Suppressor macrophage treated with lipopolysaccharide for 4 hours (primary cell): ENCODE data around the gene CHRNG.

Experiments used
- DNase-seq: peaks from one replicate; pipeline ENCODE4 v3.0.0-alpha.2; 2020

Gene CHRNG

DNA sequence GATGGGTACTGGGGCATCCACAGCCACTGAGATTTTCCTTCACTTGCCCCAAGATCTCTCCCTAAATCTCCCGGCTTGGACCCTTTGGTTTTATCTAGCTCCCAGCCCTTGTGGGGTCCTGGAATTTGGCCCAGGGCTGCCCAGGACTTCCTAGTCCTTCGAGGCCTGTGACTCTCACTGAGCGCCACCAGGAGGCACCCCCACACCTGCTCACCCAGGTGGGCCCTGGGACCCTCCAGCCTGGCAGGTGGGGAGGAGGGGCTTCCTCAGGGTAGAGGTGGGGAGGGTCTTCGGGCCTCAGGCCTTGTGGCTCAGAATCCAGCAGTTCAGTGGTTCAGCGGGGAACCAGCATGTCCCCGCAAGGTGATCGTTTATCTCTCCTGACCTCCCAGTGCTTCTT is 31.2 kb upstream of the CHRNG start:
- no peak for DNase-seq

DNA sequence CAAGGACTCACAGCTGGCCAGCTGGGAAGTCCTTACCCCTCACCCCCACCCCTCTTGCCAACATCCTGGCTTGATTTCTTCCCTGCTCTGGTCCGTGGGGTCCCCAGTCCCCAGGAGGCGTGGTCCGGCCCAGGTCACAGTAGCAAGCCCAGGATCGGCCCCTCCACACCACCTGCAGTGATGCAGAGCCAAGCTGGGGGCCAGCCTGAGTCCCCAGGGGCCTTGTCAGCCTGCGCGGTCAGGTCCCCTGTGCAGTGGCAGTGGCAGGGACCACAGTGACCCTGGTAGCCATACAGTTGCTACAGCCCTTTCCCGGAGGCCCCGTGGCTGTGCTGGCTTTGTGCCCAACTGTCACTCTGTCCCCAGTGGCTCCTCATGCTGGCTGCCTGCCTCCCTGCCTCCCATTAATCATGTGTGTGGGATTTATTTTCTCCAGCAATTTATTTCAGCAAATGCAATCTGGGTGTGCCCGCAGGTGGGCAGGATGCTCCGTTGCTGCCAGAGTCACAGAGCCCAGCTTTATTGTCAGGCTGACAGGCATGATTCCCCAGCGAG is 28.1 kb upstream of the CHRNG start:
- no peak for DNase-seq

DNA sequence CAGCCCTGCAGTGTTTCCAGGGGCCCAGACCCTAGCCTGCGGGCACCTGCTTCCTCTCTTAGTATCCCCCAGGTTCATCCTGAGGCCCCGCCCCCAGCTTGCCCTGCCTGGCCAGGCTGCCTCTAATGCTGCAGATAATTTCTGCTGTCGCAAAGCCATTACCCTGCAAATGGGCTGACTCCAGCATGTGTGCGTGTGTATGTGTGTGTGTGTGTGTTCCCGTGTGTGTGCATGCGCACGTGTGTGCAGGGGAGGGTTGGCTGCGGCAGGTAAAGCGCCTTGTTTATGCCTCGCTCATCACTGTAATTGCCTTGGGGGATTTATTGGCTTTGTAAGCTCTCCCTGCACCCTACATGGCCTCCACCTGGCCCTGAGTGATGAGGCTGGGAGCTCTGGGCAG is 26.9 kb upstream of the CHRNG start:
- DNase-seq = no peak

DNA sequence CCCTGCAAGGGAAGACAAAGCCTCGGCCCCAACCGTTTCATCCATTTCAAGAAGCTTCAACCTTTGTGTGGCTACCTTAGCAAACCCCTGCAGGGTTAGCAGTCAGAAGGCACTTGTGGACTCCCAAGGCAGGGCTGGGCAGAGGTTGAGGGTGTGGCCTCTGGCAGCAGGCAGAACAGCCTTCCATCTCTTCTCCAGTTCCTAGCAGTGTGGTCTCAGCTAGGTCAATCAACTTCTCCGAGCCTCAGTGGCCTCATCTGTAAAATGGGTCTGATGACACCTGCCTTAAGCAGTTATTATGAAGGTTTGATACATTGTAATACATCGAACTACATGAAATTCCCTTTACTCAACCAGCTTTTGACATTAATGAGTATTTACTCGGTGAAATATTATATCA is 26.1 kb upstream of the CHRNG start:
- no peak for DNase-seq

DNA sequence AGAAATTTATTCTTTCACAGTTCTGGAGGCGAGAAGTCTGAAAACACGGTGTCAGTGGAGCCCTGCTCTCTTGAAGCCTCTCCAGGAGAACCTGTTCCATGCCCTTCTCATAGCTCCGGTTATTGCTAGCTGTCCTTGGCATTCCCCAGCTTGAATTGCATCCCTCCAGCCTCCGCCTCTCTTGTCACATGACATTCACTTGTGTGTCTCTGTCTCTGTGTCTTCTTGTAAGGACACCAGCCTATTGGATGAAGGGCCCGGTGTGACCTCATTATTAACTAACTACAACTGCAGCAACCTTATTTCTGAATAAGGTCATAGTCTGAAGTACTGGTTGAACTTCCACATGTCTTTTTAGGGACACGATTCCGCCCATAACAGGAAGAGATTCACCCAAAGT is 23.9 kb upstream of the CHRNG start:
- DNase-seq = no peak

DNA sequence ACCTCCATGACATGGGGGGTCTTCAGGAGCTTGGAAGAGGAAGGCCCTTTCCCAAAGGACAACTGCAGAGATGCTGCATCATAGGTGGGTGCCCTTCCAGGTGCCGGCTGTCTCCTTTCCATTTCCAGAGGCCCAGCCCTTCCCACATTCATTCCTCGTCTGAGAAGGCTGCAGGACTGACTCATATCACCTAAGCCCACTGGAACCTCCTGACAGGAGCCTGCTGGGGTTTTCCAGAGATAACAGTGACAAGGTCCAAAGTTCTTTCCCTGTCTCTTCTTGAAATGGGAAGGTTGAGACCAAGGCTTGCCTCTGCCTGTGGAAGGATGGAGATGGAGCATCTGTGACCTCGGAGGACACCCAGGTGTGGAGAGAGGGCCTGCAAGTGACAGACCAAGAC is 22.9 kb upstream of the CHRNG start:
- DNase-seq = no peak

DNA sequence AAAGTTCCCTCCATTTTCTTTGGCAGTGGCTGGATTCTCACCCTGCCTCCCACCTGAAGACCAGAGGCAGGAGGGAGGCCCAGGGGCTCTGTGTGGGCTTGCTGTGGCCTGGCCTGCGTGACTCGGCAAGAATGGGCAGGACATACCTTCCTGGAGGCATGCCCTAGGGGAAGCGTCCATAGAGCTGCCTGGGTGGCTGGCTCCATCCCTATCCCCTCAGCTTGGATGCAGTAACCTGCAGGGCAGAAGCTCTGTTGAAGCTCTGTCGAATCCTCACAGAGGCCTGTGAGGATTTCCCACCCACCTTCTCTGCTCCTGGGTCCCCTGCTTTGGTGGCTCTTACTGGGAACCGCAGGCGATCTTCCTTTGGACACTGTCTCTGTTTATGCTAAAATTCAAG is 20.6 kb upstream of the CHRNG start:
- no peak for DNase-seq

DNA sequence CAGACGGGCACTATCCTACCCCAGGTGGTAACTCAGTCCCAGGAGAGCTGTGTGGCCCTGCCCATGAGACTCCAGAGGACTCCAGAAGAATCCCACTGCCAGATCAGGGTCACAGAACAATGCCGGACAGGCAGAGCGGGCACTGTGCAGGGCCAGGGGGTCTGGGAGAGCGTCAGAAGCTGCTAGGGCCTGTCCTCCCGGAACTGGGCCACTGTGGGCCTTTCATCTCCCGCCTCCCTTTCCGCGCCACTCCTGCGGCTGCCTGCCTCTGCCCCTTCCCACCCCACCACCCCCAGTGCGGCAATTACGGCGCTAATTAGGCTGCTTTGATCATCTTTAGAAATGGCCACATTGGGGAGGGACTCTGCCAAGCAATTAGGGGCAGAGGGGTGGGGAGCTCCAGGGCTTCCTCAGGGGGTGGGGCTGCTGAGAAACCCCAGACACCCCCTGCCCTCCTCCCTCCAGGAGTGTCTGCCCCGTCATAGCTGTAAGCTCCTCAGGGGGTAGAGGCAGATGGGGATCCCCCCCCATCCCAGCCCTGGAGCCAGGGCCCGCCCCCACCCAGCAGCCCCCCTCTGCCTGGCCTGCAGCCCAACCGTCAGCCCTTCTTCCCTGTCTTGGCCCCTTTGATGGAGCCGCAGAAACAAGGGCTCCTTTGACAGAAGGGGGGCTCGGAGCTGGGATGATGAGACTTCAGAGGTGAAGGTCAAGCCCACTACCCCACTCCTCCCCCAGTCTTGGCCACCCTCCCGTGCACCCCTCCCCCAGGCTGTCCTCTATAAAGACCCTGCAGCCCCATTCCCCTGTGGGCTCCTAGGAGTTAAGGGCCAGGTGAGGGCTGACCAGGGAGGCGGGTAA is 19.7 kb upstream of the CHRNG start, which contains the start of gene PRSS56:
TSS of gene PRSS56 (plus strand) at position 808 of the 858 bp plus-strand sequence. CDS start 211 bp downstream, outside the sequence.
- DNase-seq = no peak

DNA sequence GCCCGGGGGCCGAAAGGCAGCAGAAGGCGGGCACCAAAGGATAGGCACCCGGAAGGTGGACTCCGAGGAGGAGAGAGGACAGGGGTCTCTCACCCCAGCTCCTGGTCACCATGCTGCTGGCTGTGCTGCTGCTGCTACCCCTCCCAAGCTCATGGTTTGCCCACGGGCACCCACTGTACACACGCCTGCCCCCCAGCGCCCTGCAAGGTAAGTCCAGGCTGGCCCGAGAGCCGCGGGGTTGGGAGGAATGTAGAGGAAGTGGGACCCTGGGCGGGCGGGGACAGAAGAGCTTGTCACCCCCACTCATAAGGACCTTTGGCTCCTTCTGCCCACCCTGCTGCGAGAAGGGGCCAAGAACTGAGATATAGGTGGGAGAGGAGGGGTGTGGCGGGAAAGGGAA is 19.0 kb upstream of the CHRNG start:
- no peak for DNase-seq

DNA sequence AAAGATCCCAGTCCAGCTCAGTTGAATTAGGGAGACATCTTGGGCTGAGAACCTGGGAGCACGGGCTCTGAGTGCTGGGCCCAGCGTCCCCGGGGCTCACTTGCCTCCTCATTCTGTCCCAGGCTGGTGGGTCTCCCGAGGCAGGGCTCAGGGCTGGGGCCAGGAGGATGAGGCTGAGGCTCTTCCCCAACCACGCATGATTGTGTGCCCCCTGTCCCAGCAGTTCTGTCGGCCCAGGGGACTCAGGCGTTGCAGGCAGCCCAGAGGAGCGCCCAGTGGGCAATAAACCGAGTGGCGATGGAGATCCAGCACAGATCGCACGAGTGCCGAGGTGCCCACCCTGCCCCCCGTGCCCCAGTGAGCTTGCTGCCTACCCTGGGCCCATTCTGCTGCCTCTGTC is 18.4 kb upstream of the CHRNG start:
- DNase-seq = no peak

DNA sequence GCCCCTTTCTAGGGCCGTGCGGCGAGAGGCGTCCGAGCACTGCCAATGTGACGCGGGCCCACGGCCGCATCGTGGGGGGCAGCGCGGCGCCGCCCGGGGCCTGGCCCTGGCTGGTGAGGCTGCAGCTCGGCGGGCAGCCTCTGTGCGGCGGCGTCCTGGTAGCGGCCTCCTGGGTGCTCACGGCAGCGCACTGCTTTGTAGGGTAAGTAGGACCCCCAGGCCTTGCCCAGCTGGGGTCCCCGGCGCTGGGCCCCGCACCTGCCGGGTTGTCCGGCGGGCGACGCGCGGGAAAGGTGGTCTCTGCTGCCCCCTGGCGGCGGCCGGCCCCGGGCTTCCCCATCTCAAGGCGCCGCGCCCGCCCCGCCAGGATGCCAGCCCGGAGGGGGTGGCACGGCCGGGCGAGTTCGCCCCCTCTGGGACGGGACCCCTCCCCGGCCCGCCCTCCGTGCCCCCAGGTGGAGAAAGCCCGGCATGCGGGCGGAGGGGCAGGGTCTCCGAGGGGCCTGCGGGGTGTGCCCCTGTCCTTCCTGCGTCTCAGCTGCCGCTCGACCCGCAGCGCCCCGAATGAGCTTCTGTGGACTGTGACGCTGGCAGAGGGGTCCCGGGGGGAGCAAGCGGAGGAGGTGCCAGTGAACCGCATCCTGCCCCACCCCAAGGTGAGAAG is 17.4 kb upstream of the CHRNG start:
- peak; percentile 67 for DNase-seq

DNA sequence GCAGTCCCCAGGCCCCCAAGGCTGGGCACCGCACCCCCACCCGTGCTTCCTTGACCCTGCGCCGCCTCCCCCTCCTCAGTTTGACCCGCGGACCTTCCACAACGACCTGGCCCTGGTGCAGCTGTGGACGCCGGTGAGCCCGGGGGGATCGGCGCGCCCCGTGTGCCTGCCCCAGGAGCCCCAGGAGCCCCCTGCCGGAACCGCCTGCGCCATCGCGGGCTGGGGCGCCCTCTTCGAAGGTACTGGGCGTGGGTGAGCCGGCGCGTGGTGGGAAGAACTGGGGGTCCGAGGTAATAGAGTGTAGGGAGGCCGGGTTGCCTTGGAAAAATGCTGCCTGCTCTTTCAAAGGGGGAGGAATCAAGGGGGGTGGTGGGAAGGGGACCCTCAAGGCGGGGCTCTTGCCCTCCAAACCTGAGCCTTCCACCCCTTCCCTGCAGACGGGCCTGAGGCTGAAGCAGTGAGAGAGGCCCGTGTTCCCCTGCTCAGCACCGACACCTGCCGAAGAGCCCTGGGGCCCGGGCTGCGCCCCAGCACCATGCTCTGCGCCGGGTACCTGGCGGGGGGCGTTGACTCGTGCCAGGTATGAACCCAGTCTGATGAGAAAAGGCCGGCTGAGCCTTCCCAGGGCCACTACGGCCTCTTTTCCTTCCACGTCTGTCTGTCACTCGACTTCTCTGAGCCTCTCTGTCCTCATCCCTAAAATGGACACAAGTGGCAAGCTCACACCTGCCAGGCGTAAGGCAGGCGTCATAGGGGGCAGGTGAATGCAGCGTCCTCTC is 16.7 kb upstream of the CHRNG start:
- DNase-seq = no peak

DNA sequence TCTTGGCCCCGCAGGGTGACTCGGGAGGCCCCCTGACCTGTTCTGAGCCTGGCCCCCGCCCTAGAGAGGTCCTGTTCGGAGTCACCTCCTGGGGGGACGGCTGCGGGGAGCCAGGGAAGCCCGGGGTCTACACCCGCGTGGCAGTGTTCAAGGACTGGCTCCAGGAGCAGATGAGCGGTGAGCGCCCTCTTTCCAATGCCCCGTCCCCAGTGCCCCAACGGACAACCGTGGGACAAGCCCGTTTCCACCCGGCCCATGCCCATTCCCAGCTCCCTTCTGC is 16.1 kb upstream of the CHRNG start:
- no peak for DNase-seq

DNA sequence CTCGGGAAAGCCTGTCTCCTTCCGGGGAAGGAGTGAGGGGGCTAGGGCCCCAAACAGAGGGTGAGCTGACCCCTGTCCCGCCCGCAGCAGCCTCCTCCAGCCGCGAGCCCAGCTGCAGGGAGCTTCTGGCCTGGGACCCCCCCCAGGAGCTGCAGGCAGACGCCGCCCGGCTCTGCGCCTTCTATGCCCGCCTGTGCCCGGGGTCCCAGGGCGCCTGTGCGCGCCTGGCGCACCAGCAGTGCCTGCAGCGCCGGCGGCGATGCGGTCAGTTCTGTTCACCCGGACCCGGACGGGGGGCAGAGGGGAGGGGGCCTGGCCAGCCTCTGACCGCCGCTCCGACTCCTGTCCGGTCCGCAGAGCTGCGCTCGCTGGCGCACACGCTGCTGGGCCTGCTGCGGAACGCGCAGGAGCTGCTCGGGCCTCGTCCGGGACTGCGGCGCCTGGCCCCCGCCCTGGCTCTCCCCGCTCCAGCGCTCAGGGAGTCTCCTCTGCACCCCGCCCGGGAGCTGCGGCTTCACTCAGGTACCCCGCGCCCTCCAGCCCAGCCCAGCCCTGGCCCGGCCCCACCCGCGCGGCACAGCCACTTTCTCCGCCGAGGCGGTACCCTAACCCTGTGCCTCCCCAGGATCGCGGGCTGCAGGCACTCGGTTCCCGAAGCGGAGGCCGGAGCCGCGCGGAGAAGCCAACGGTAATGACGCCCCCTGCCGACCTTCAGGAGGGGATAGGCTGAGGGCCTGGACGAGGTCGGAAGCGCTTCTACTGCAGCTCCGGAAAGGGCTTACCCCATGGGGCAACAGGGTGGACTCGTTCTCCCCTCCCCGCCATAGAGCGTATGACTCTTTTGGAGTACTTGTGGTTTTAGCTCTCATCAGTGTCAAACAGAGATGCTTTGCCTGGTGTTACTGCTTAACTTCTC is 15.6 kb upstream of the CHRNG start:
- DNase-seq = peak; percentile 36

DNA sequence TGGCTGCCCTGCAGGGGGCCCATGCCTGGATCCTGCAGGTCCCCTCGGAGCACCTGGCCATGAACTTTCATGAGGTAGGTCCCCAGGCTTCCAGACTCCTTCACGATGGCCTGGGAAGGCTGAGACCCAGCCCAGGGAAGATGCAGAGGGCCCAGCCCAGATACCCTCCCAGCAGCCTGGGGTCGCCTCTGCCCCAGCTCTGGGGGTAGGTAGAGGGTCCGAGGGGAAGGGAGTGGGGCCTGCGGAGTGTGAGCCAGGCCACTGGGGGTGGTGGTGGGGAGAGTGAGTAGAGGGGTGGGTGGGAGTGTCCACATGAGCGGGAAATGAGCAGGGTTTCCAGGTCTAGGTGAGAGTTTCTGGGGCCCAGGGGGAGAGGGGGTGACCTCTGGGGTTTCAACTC is 14.7 kb upstream of the CHRNG start:
- no peak for DNase-seq

DNA sequence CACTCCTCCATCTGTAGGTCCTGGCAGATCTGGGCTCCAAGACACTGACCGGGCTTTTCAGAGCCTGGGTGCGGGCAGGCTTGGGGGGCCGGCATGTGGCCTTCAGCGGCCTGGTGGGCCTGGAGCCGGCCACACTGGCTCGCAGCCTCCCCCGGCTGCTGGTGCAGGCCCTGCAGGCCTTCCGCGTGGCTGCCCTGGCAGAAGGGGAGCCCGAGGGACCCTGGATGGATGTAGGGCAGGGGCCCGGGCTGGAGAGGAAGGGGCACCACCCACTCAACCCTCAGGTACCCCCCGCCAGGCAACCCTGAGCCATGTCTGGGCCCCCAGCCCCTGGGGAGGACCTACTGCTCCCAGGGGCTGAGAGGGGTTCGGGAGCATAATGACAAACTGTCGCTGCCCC is 14.3 kb upstream of the CHRNG start:
- DNase-seq = no peak

DNA sequence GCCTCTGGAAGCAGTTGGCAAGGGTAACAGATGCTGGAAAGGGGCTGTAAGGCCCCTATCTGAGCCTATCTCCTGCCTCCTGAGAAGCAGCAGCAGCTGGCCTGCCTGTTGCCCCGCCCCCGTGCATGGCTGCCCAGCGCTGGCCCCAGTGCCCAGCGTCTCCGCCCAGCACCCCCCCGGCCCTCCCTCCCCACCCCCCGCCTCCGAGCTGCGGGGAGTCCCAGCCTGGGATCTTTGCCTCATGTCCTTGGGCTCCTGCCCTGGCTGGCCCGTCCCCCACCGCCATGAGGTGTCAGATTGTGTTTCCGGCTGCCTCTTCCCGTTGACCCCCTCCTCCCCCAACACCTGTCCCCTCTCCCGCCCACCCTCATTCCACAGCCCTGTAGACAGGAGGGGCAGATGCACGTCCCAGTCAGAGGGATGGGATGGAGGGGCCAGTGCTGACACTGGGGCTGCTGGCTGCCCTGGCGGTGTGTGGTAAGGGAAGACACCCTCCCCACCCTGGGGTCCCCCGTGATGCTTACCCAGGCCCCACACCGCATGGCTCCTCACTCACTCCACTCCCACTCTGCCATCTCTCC is 13.6 kb upstream of the CHRNG start, which contains the start of gene CHRND:
TSS of gene CHRND (plus strand) at position 370 of the 581 bp plus-strand sequence. CDS start at position 426, 56 bp downstream.
- no peak for DNase-seq

DNA sequence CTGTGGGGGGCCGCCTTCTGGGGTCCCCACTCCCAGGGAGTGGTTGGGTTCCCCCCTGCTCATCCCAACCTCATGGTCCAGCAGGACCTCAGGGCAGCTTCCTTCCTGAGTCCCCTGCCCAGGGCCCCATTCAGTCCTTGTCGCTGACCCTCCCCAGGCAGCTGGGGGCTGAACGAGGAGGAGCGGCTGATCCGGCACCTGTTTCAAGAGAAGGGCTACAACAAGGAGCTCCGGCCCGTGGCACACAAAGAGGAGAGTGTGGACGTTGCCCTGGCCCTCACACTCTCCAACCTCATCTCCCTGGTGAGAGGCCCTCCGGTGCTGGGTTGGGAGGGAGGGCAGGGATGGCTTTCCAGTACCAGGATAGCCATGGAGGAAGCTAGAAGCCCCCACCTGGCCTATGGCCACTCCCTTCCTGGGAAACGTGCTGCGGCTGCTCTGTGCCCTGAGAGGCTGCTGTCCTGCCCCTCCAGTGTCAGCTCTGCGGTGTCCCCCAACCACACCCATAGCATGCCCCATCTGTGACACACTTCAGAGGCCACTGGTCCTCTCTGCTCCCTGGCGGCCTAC is 13.0 kb upstream of the CHRNG start:
- no peak for DNase-seq

DNA sequence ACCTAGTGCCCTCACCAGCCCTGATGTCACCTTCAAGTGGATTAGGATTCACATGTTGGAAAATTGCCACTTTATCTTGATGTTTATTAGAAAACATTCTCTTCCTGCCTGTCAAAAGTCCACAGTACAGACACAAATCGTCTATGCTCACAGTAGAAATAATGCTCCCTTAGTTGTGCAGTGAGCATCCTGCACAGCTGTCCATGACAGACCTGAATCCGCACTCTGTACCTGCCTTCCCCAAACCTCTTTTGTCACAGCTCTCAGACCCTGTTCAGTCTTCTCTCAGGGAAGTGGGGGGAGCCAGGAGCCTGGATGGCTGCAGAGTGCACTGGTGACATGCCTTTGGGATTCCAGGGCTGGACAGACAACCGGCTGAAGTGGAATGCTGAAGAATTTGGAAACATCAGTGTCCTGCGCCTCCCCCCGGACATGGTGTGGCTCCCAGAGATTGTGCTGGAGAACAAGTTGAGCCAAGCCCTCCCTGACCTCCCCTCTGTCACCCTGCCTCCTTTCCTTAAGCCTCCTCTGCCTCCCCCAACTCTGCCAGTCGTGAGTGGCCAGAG is 11.5 kb upstream of the CHRNG start:
- no peak for DNase-seq

DNA sequence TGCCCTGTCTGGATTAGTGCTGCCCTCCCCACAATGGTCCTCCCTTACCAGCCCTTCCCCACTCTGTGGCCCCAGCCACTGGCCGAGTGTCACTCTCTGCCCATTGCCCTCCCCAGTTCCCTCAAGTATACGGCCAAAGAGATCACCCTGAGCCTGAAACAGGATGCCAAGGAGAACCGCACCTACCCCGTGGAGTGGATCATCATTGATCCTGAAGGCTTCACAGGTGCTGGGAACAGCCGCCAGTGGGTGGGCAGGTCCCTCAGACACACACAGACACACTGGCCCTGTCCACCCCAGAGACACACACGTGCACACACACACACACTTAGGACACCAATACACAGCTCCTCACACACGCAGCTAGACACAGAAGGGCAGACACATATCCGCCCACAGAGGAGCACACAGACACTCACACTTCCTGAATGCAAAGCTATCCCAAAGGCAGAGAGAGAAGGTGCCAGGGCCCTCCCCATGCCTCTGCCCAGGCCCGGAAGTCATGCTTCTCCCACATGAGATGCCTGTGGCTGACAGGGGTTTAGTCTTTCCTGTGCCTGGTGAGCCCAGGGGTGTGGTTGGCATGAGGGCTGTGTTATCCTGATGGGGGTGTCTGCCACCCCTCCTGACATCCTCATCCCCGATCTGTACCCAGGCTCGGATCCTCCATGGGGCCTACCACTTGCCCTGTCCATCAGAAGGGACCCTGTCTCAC is 10.6 kb upstream of the CHRNG start:
- DNase-seq = peak; percentile 30
